Measurements from ENCODE around the gene SLC2A13.
"Not testable (repeated sequence)": the region's sequence is repeated elsewhere in the genome, so short reads cannot be mapped to it uniquely, and the experiment has no call there.

Gene SLC2A13

DNA sequence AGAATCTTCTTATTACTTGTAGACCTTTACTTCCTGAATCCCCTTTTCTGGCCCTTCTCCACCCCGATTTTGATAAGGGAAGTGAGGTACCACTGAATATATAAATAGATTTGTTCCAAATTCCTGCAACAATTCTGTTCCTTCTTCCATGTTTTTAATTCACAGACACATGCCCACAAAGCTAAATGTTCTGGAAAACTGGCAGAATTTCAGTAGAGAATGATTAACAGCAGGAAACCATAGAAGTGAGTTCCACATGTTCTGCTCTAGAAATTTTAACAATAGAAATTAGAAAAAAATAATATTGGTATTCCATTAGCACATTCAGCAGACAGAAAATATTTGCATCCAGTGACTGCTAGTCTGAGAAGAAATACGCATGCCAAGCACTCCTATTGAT, 139.6 kb downstream of the SLC2A13 start:
- Mint-ChIP-seq H3K4me3 (no peak overlapping the region), H3K27ac (no peak overlapping the region), H3K9me3 (peaks cover 8% of the 10 kb centered on the region), H3K36me3 (ENCODE audit: low read depth) (peaks cover 6% of the 10 kb centered on the region), H3K27me3 (no peaks in the 10 kb centered on the region), H3K4me1 (ENCODE audit: low read depth) (no peaks in the 10 kb centered on the region)

DNA sequence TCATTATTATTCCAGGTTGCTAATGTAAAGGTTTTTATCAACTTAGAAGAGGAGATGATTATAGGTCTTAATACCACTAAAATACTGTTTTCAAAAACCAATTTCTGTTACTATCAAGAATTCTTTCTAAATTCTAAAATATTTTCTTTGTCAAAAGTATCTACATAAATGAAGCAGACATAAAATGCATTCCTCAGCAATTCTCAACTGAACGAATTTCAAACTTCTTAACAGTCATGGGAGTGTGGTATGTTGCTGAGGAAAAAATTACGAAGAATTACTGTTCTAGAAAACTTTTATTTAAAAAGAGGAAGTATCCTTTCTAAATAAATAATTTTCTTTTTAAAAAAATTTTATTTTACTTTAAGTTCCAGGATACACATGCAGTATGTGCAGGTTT, 146.4 kb downstream of the SLC2A13 start:
- H3K36me3 Mint-ChIP-seq (ENCODE audit: low read depth): no peaks in the 10 kb centered on the region
- H3K4me1 Mint-ChIP-seq (ENCODE audit: low read depth): no peaks in the 10 kb centered on the region
- no peaks in the 10 kb centered on the region for H3K9me3 Mint-ChIP-seq
- H3K27me3 Mint-ChIP-seq: no peaks in the 10 kb centered on the region
- H3K4me3 Mint-ChIP-seq: no peak overlapping the region
- H3K27ac Mint-ChIP-seq: no peak overlapping the region

DNA sequence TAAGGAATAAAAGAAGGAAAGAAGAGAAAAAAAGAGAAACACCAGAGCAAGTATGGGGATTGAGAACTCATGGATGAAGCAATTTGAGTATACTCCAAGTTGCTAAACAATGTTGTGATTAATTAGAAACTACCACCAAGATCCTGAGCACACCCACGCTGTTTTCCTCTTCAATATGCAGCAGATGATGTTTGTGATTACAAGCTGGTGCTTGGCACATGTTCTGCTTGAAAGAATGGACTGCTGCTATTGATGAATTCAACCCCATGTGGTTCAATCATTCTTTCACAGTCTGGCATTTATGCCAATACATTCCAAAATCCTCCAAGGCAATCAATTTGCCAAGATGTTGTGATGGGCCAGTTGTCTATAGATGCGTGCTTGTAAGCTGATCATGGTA, 146.8 kb downstream of the SLC2A13 start:
- no peak overlapping the region for H3K4me3 Mint-ChIP-seq
- no peaks in the 10 kb centered on the region for H3K36me3 Mint-ChIP-seq (ENCODE audit: low read depth)
- H3K4me1 Mint-ChIP-seq (ENCODE audit: low read depth): no peaks in the 10 kb centered on the region
- no peaks in the 10 kb centered on the region for H3K9me3 Mint-ChIP-seq
- no peak overlapping the region for H3K27ac Mint-ChIP-seq
- H3K27me3 Mint-ChIP-seq: no peaks in the 10 kb centered on the region

DNA sequence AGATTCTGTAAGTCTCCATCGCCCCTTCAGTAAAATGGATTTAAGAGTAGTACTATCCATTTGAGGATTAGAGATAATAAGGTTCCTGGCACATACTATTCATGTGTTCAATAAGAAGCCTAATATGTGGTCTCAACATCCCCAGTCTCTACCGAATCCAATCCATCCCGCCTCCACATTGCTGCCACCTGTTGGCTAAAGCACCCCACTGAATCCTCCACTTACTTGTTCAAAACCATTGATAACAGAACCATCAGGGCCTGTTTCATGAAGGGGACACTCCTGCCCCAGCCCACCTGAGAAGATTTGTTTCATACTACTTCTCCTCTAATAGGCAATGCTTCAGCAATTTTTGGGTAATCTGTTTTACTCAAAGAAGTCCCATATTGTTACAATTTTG, 147.5 kb downstream of the SLC2A13 start:
- Mint-ChIP-seq H3K36me3 (ENCODE audit: low read depth) (no peaks in the 10 kb centered on the region), H3K9me3 (no peaks in the 10 kb centered on the region), H3K4me3 (no peak overlapping the region), H3K4me1 (ENCODE audit: low read depth) (no peaks in the 10 kb centered on the region), H3K27me3 (no peaks in the 10 kb centered on the region), H3K27ac (no peak overlapping the region)

DNA sequence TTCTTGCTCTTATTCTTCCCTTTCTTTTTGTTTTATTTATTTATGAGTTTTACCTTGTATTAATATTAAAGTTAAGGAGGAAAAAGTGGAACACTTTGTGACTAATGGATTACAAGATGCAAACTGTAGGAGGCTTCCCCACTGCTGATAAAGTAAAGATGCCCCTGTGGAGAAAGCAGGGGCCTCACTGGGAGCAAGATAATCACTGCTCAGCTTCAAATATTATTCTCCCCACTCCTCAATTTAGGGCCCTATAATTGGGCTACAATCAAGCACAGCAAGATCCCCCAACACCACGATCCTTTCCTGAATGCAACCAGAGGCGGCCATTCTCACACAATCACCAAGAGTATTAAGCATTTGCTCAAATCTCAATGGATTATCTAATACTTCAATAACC, 149.2 kb downstream of the SLC2A13 start:
- no peak overlapping the region for H3K27ac Mint-ChIP-seq
- no peak overlapping the region for H3K4me3 Mint-ChIP-seq
- no peaks in the 10 kb centered on the region for H3K9me3 Mint-ChIP-seq
- H3K4me1 Mint-ChIP-seq (ENCODE audit: low read depth): no peaks in the 10 kb centered on the region
- H3K27me3 Mint-ChIP-seq: no peaks in the 10 kb centered on the region
- H3K36me3 Mint-ChIP-seq (ENCODE audit: low read depth): no peaks in the 10 kb centered on the region

DNA sequence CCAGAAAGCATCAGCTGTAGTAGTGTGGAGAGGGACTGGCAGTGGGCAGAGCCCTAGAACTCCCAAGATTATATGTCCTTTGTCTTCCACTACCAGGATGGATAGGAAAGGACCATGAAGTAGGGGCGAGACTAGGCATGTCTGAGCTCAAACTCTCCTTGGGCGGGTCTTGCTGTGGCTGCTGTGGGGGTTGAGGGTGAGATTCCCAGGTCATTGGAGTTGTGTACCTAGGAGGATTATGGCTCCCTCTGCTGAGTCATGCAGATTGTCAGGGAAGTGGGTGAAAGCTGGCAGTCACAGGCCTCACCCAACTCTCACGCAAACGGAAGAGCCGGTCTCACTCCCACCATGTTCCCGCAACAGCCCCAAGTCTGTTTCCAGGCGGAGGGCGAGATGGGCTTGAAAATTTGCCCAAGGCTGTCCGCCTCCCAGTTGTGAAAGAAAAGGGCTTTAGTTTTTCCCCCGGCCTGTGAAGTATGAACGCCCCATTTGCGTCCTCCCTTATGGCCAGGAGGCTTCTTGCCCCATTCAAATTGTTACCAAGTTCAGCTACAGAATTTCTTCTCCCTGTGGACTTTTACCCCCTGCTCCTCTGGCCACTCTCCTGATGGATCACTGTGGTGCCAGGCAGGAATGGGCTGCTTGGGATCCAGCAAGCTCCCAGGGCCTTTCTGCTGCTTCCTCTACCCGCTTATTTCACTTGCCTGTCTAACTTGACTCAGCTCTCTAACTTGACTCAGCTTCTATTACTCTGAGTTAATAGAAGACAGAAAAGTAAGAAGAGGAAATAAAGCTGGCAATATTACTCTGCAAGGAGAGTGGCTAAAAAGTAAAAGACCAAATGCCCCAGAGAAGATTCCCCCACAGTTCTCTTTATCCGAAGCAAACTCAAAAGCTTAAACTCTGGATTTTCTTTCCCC, 159.3 kb downstream of the SLC2A13 start:
- peaks cover 17% of the 10 kb centered on the region for H3K36me3 Mint-ChIP-seq (ENCODE audit: low read depth)
- no peak overlapping the region for H3K27ac Mint-ChIP-seq
- H3K4me3 Mint-ChIP-seq: no peak overlapping the region
- H3K4me1 Mint-ChIP-seq (ENCODE audit: low read depth): no peaks in the 10 kb centered on the region
- no peaks in the 10 kb centered on the region for H3K27me3 Mint-ChIP-seq
- peaks cover 14% of the 10 kb centered on the region for H3K9me3 Mint-ChIP-seq

DNA sequence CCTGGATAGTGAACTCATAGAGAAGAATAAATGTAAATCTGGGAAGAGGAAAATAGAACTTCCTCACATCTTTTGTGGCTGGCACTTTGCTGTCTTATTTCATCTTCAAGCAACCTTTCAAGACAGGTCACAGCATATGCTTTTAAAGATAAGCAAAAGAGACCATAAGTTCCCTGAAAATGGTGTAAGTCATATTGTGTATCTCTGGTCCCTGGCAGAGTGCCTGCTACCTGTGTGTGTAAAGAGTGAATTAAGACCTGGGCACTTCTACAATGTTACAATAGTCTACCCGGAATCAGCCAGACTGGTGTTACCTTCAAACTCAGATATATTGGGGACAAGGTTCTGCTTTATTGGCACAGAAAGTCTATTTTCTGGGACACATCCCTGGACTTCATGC, 168.8 kb downstream of the SLC2A13 start:
- Mint-ChIP-seq H3K27ac (no peak overlapping the region), H3K36me3 (ENCODE audit: low read depth) (no peaks in the 10 kb centered on the region), H3K4me1 (ENCODE audit: low read depth) (peaks cover 7% of the 10 kb centered on the region), H3K4me3 (no peak overlapping the region), H3K27me3 (no peaks in the 10 kb centered on the region), H3K9me3 (peaks cover 9% of the 10 kb centered on the region)

DNA sequence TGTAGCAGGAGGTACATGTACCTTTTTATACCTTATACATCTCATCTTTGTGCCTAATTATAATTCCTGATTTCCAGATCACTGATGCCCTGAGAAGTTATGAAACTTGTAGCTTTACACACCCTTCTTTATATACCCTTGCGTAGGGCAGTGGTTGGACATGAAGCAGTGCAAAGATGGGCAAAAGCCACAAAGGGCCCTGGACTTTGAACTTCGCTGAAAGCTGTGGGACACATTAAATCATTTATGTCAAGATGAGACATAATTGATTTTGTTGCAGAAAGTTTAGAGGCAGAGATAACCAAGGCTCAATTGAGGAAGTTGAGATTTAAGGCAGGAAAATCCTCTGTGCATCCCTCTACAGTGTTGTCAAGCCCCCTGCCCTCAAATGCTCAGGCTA, 170.0 kb downstream of the SLC2A13 start:
- H3K4me1 Mint-ChIP-seq (ENCODE audit: low read depth): peaks cover 7% of the 10 kb centered on the region
- H3K27me3 Mint-ChIP-seq: no peaks in the 10 kb centered on the region

DNA sequence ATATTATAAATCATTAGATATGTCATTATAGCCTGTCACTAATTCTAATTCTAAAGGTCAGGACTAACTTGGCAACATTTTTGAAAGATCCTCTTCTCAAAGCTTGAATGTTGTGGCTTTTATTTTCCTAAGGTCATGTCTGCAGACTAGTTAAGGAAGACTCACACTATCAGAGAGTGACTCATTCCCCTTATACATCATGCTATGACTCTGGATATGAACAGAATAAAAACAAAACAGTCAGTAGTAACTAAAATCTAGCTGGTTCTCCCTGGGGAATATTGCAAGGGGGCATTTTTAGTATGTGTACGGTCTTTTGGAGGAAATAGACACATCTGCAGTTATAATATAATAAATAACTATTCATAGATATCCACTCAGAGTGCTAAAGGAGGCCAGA, 170.6 kb downstream of the SLC2A13 start:
- H3K27me3 Mint-ChIP-seq: no peaks in the 10 kb centered on the region
- H3K27ac Mint-ChIP-seq: no peak overlapping the region
- no peaks in the 10 kb centered on the region for H3K9me3 Mint-ChIP-seq
- no peak overlapping the region for H3K4me3 Mint-ChIP-seq
- peaks cover 7% of the 10 kb centered on the region for H3K4me1 Mint-ChIP-seq (ENCODE audit: low read depth)
- H3K36me3 Mint-ChIP-seq (ENCODE audit: low read depth): no peaks in the 10 kb centered on the region

More for the DNA sequence above, 170.0 kb downstream of the SLC2A13 start:
- no peak overlapping the region for H3K27ac Mint-ChIP-seq
- no peaks in the 10 kb centered on the region for H3K9me3 Mint-ChIP-seq
- H3K4me3 Mint-ChIP-seq: no peak overlapping the region
- no peaks in the 10 kb centered on the region for H3K36me3 Mint-ChIP-seq (ENCODE audit: low read depth)

DNA sequence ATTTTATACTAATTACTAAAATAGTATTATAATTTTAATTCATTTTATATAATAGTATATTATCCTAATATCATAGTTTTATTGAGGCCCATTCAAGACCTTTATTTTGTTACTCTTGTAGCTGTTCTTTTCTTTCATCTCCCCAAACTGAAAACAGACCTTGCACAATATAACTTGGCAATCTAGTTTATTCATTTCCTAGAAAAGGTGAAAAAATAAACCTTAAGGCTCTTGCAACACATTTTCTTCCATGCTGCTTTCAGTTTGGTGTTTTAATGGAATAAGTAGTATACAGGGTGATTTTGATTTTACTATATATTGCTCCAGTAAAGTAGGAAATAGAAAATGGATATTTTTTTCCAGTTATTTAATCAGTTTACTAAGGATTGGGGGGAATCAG, 174.0 kb downstream of the SLC2A13 start:
- Mint-ChIP-seq H3K27me3 (no peaks in the 10 kb centered on the region), H3K4me1 (ENCODE audit: low read depth) (peaks cover 10% of the 10 kb centered on the region), H3K36me3 (ENCODE audit: low read depth) (no peaks in the 10 kb centered on the region), H3K9me3 (no peaks in the 10 kb centered on the region), H3K27ac (no peak overlapping the region), H3K4me3 (no peak overlapping the region)

DNA sequence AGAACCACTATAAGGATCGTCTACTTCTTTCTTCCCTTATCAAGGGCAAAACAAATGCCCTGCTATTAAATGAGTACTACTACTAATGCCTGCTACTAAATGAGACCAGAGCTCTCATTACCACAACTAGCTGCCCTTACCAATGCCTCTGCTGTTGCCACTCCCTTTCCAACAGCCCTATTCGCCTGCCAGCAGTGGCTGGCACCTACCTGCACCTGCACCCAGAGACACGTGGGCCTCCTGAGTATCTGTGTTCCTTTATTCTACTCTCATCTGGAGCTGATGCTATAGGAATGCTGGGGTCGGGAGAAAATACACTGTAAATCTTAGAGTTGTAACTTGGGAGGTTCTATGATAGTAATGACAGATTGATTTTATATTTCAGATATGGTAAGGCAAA, 174.7 kb downstream of the SLC2A13 start:
- Mint-ChIP-seq H3K9me3 (no peaks in the 10 kb centered on the region), H3K4me3 (no peak overlapping the region), H3K4me1 (ENCODE audit: low read depth) (peaks cover 10% of the 10 kb centered on the region), H3K27me3 (no peaks in the 10 kb centered on the region), H3K36me3 (ENCODE audit: low read depth) (no peaks in the 10 kb centered on the region), H3K27ac (no peak overlapping the region)

DNA sequence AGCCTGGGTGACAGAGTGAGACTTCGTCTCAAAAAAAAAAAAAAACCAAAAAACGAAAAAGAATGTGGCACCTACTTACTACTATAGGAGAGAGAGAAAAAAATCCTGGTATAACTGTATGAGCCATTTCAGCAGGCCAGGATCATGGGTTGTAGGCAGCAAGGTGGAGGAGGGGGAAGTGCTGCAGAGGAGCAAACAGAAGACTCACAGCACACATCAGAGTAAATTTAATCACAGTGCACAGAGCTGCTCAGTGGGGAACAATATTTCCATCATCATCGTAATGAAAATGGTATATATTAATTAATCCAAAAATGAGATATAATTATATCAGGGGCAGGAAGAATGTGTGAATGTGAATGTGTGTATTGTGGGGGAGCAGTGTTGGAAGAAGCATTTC, 175.8 kb downstream of the SLC2A13 start:
- no peaks in the 10 kb centered on the region for H3K27me3 Mint-ChIP-seq
- H3K36me3 Mint-ChIP-seq (ENCODE audit: low read depth): no peaks in the 10 kb centered on the region
- no peaks in the 10 kb centered on the region for H3K9me3 Mint-ChIP-seq
- no peak overlapping the region for H3K27ac Mint-ChIP-seq
- peaks cover 7% of the 10 kb centered on the region for H3K4me1 Mint-ChIP-seq (ENCODE audit: low read depth)
- no peak overlapping the region for H3K4me3 Mint-ChIP-seq

DNA sequence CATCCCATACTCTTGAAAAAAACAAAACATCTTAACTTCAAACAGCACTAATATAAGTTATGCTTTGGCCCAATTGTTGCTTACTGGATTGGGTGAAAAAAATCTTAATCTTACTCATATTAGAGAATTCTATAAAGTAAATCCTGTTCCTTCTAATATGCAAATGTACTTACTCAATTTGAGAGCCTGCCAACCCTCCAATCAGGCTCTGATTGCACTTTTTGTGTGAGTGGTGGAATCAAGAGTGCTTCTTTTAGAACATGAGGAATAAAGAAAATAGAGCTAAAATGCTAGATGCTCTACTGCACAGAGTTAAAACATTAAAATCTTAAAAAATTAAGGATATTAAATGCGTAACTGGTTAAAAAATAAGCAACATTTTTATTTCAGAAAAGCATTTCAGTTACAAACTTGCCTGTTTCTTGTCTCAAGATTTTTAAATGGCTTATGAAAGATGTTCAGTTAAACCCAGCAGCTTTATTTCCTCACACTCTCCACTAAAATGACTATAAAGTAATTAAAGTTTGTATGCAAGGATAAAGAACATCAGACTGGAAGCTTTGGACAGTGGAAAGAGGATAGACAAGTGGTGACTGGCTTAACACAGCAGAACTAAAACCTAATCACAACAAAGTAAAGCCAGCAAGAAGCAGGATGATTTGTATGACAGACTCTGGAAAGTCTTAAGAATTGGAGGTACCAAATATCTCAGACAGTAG, 177.5 kb downstream of the SLC2A13 start:
- H3K27me3 Mint-ChIP-seq: no peaks in the 10 kb centered on the region
- H3K36me3 Mint-ChIP-seq (ENCODE audit: low read depth): no peaks in the 10 kb centered on the region
- H3K4me3 Mint-ChIP-seq: no peak overlapping the region
- peaks cover 3% of the 10 kb centered on the region for H3K4me1 Mint-ChIP-seq (ENCODE audit: low read depth)
- no peaks in the 10 kb centered on the region for H3K9me3 Mint-ChIP-seq
- no peak overlapping the region for H3K27ac Mint-ChIP-seq

DNA sequence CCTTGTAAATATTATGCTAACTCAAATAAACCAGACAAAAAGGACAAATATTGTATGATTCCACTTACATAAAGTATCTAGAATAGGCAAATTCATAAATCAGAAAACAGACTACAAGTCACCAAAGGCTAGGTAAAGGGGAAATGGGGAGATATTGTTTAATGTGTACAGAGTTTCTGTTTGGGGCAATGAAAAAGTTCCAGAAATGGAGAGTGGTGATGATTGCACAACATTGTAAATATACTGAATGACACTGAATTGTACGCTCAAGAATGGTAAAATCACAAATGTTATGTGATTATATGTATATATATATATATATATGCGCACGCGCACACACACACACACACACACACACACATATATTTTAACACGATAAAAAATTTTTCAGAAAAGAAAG, 182.5 kb downstream of the SLC2A13 start:
- H3K27ac Mint-ChIP-seq: no peak overlapping the region
- H3K27me3 Mint-ChIP-seq: no peaks in the 10 kb centered on the region

DNA sequence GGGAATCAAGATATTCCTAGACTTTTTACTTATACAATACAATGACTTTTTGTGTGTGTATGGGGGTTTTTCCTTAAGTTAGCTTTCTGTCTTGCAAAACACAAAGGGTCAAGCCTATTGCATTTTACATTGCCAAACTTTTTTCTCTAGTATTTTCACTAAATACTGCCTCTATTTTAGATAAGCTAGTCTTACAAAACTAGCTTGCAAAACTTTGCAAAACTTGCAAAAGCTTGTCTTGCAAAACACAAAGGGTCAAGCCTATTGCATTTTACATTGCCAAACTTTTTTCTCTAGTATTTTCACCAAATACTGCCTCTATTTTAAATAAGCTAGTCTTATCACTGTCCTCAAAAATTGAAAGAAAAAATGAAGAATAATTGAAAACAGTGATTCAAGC, 183.3 kb downstream of the SLC2A13 start:
- not testable (repeated sequence) for H3K27me3 Mint-ChIP-seq; H3K27ac Mint-ChIP-seq; H3K9me3 Mint-ChIP-seq; H3K4me1 Mint-ChIP-seq (ENCODE audit: low read depth); H3K36me3 Mint-ChIP-seq (ENCODE audit: low read depth); H3K4me3 Mint-ChIP-seq

More for the DNA sequence above, 182.5 kb downstream of the SLC2A13 start:
- Mint-ChIP-seq H3K4me3 (no peak overlapping the region), H3K4me1 (ENCODE audit: low read depth) (peaks cover 3% of the 10 kb centered on the region), H3K9me3 (no peaks in the 10 kb centered on the region), H3K36me3 (ENCODE audit: low read depth) (no peaks in the 10 kb centered on the region)
